SU-DHL-6 (cell line): ENCODE measurements around the gene KLHDC8B.

ENCODE experiments used
- CTCF ChIP-seq: fragments of 200-600 bp; sonication (generic); IDR thresholded peaks from one replicate; pipeline ENCODE4 v1.5.1; 2017; ENCODE audit warnings: antibody characterized with exemption, mild to moderate bottlenecking, low read length, moderate library complexity; ENCODE audit not compliant: insufficient read depth, poor library complexity, severe bottlenecking
- EZH2phosphoT487 ChIP-seq: fragments of 200-600 bp; sonication (generic), shearing (Covaris generic); conservative IDR thresholded peaks from 2 replicates; pipeline ENCODE4 v1.6.1; 2018; ENCODE audit warnings: mild to moderate bottlenecking, antibody characterized with exemption, low read length, moderate library complexity, mixed read lengths

- no peak for TF ChIP-seq CTCF
- TF ChIP-seq EZH2phosphoT487: no peak
Measured at GRCh38 chr3:49164983-49165720, 6.2 kb upstream of the KLHDC8B start.
